LNCaP clone FGC (cell line): ENCODE data around the gene HSPA14.

Experiments
- DNase-seq: peaks from one replicate; pipeline ENCODE4 v3.0.0-alpha.2; 2011; ENCODE audit warnings: low read depth
- H3K4me3 ChIP-seq: 2 replicates; pipeline ENCODE4 v1.5.1; 2011; ENCODE audit warnings: mild to moderate bottlenecking, low read depth, low read length, control low read depth
- TF ChIP-seq, protein P1 (sequence below): IDR thresholded peaks from 2 replicates; pipeline ENCODE4 v1.5.1; 2012; ENCODE audit warnings: mild to moderate bottlenecking; ENCODE audit not compliant: control insufficient read depth, insufficient read depth; ENCODE audit errors: extremely low read depth

HSPA14 gene, protein sequence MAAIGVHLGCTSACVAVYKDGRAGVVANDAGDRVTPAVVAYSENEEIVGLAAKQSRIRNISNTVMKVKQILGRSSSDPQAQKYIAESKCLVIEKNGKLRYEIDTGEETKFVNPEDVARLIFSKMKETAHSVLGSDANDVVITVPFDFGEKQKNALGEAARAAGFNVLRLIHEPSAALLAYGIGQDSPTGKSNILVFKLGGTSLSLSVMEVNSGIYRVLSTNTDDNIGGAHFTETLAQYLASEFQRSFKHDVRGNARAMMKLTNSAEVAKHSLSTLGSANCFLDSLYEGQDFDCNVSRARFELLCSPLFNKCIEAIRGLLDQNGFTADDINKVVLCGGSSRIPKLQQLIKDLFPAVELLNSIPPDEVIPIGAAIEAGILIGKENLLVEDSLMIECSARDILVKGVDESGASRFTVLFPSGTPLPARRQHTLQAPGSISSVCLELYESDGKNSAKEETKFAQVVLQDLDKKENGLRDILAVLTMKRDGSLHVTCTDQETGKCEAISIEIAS

GRCh38 chr10:14837757-14838581 lies at the start of gene HSPA14, which contains the start of the genes CDNF and MSANTD7:
HSPA14 (plus strand) TSS chr10:14838306; CDS start chr10:14838403, 97 bp downstream.
CDNF (minus strand) TSS chr10:14838037; CDS start chr10:14837946, 91 bp downstream.
MSANTD7 (plus strand) TSS chr10:14838306; CDS start chr10:14842285, 3,979 bp downstream.
- TF ChIP-seq, protein P1, sequence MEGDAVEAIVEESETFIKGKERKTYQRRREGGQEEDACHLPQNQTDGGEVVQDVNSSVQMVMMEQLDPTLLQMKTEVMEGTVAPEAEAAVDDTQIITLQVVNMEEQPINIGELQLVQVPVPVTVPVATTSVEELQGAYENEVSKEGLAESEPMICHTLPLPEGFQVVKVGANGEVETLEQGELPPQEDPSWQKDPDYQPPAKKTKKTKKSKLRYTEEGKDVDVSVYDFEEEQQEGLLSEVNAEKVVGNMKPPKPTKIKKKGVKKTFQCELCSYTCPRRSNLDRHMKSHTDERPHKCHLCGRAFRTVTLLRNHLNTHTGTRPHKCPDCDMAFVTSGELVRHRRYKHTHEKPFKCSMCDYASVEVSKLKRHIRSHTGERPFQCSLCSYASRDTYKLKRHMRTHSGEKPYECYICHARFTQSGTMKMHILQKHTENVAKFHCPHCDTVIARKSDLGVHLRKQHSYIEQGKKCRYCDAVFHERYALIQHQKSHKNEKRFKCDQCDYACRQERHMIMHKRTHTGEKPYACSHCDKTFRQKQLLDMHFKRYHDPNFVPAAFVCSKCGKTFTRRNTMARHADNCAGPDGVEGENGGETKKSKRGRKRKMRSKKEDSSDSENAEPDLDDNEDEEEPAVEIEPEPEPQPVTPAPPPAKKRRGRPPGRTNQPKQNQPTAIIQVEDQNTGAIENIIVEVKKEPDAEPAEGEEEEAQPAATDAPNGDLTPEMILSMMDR: no peak
- peak; percentile 98 for DNase-seq
- H3K4me3 ChIP-seq: peak within 1 kb of the TSS; percentile 95

GRCh38 chr10:14798636-14799035 lies 39.5 kb upstream of the HSPA14 start:
- no peak for DNase-seq
- H3K4me3 ChIP-seq: no peak overlapping the region
- TF ChIP-seq, protein P1: no peak

GRCh38 chr10:14800397-14800796 lies 37.7 kb upstream of the HSPA14 start:
- no peak for DNase-seq
- no peak overlapping the region for H3K4me3 ChIP-seq
- TF ChIP-seq, protein P1: no peak

DNA sequence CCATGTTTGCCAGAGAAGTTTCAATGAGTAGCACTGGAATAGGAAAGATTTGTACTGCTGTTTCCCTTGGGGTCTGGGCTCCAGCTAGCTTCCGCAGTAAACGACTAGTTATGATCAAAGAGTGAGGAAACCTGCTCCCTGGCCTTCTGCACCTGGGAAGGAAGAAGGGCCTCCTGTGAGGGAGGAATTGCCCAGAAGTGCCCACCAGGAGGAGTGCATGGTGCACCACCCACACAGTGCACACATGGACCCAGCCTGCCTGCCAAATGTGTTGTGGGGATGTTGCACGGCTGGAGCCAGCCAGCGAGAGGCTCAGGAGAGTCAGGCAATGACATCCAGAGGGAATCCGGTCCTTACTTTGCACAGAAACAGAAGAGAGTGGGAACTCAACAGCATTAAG lies 36.4 kb upstream of the HSPA14 start:
- DNase-seq: no peak
- TF ChIP-seq, protein P1: no peak
- no peak overlapping the region for H3K4me3 ChIP-seq

DNA sequence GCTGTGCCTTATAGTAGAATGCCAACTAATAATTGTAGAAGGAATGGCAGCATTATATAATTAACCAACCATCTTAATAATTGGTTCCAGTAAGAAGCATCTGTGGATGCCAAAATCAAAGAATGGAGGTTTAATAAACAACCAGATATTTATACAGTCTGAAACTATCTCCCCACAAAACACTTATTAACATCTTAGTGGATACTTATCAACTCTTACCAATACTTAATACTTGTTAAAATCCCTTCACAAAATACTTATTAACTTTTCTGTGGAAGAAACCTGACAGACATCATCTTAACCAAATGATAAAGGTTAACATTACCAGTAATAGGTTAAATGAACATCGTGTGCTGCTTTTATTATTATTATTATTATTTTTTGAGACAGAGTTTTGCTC lies 34.3 kb upstream of the HSPA14 start:
- H3K4me3 ChIP-seq: no peak overlapping the region
- no peak for DNase-seq
- TF ChIP-seq, protein P1: no peak

DNA sequence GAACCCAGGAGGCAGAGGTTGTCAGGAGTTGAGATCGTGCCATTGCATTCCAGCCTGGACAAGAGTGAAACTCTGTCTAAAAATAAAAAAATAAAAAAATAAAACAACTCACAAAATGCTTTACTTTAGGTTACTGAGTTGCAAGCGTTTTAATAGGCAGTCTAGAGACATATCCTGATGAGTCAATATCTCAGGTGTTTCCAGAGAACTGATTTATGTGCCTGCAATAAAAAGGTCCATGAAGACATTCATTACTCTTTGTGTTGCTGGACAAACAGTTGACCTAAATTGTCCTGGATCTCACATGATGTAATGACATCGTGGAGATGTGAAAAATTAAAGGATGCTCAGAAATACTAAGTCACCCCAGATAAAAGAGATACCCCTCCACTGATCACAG lies 31.8 kb upstream of the HSPA14 start:
- no peak overlapping the region for H3K4me3 ChIP-seq
- no peak for DNase-seq
- TF ChIP-seq, protein P1: no peak
